Smooth muscle cell (in vitro differentiated cells): ENCODE measurements around the gene FAM135A. TPM values are rescaled to one million over a fixed set of nuclear protein-coding genes. Genes with fewer than 3 reads are reported as not detected.

ENCODE experiments used
- DNase-seq: peaks from one replicate; lab custom pipeline; 2025; ENCODE audit not compliant: unreplicated experiment; lab: John Stamatoyannopoulos, UW
- H2AFZ ChIP-seq: fragments of 200-600 bp; sonication (generic); 2 replicates; pipeline ENCODE4 v1.6.0; 2016; ENCODE audit warnings: antibody characterized with exemption, low read depth, mild to moderate bottlenecking
- H3F3A ChIP-seq: fragments of 200-600 bp; sonication (generic); 2 replicates; pipeline ENCODE4 v1.6.0; 2017; ENCODE audit warnings: antibody characterized with exemption, low read depth
- H3K27ac ChIP-seq: fragments of 200-600 bp; sonication (generic); 2 replicates; pipeline ENCODE4 v1.5.1; 2016; ENCODE audit warnings: low read depth, mild to moderate bottlenecking
- H3K27me3 ChIP-seq: fragments of 200-600 bp; sonication (generic); 2 replicates; pipeline ENCODE4 v1.6.1; 2016; ENCODE audit warnings: low read depth, mild to moderate bottlenecking
- H3K36me3 ChIP-seq: fragments of 200-600 bp; sonication (generic); 2 replicates; pipeline ENCODE4 v1.5.1; 2016; ENCODE audit warnings: low read depth
- H3K4me1 ChIP-seq: fragments of 200-600 bp; sonication (generic); 2 replicates; pipeline ENCODE4 v1.5.1; 2016; ENCODE audit warnings: low read depth
- H3K4me2 ChIP-seq: fragments of 200-600 bp; sonication (generic); 2 replicates; pipeline ENCODE4 v1.6.0; 2016; ENCODE audit warnings: mild to moderate bottlenecking
- H3K4me3 ChIP-seq: fragments of 200-600 bp; sonication (generic); 2 replicates; pipeline ENCODE4 v1.5.1; 2016; ENCODE audit warnings: mild to moderate bottlenecking
- H3K79me2 ChIP-seq: fragments of 200-600 bp; sonication (generic); 2 replicates; pipeline ENCODE4 v1.6.0; 2016; ENCODE audit warnings: low read depth, mild to moderate bottlenecking
- H3K9ac ChIP-seq: fragments of 200-600 bp; sonication (generic); 2 replicates; pipeline ENCODE4 v1.6.0; 2016; ENCODE audit warnings: low read depth
- H3K9me3 ChIP-seq: fragments of 200-600 bp; sonication (generic); replicated peaks from 2 replicates; pipeline ENCODE4 v1.5.1; 2016; ENCODE audit warnings: low read depth
- H4K20me1 ChIP-seq: fragments of 200-600 bp; sonication (generic); 2 replicates; pipeline ENCODE4 v1.6.0; 2016; ENCODE audit warnings: low read depth
- CTCF ChIP-seq: fragments of 200-600 bp; sonication (generic); IDR thresholded peaks from 2 replicates; pipeline ENCODE4 v1.5.1; 2017; ENCODE audit warnings: borderline replicate concordance, mild to moderate bottlenecking, antibody characterized with exemption; ENCODE audit not compliant: insufficient read depth, poor library complexity, severe bottlenecking
- WGBS: methylation state at CpG from one replicate; pipeline ENCODE4 v1.1.7; 2016; ENCODE audit warnings: low lambda C conversion rate; 5-methylcytosine and 5-hydroxymethylcytosine counted together
- polyA plus RNA-seq: library from polyadenylated mRNA; unstranded; fragments of >200 nt; fragmentation: Nextera tagmentation; extraction: Ambion mirVana; gene quantifications from 2 replicates; pipeline ENCODE4 v1.2.1, GENCODE V29; 2016
- total RNA-seq: library from RNA; depleted of rRNA; stranded (reverse); fragments of >200 nt; gene quantifications from 2 replicates; pipeline ENCODE4 v1.2.3, GENCODE V29; 2014

The FAM135A gene
- total and polyA plus RNA-seq, 2 experiments from 2014 or later = 8.9 to 32.3 TPM

GRCh38 chr6:70527071-70527737 is 113.9 kb downstream of the FAM135A start:
- no peak for DNase-seq
- no peaks in the 10 kb centered on the region for H3K27me3 ChIP-seq
- no peak overlapping the region for H3K27ac ChIP-seq
- no peak overlapping the region for H3K4me3 ChIP-seq
- no peak overlapping the region for H2AFZ ChIP-seq
- no peak for TF ChIP-seq CTCF
- H3K4me1 ChIP-seq = no peaks in the 10 kb centered on the region
- no peak overlapping the region for H3K4me2 ChIP-seq
- H3K79me2 ChIP-seq = no peaks in the 10 kb centered on the region
- H4K20me1 ChIP-seq = no peaks in the 10 kb centered on the region
- H3K36me3 ChIP-seq = peaks cover 5% of the 10 kb centered on the region
- H3K9ac ChIP-seq = no peak overlapping the region
- H3F3A ChIP-seq = no peaks in the 10 kb centered on the region
- H3K9me3 ChIP-seq = no peaks in the 10 kb centered on the region
- WGBS = 97% methylated on average over 5 of the region's 5 CpGs

GRCh38 chr6:70530023-70530422 is 116.7 kb downstream of the FAM135A start:
- over 99% methylated on average over 2 of the region's 2 CpGs for WGBS
- Histone ChIP-seq H3K27me3 (no peaks in the 10 kb centered on the region), H3K36me3 (no peaks in the 10 kb centered on the region), H2AFZ (no peak overlapping the region), H3K9me3 (no peaks in the 10 kb centered on the region), H3K4me1 (no peaks in the 10 kb centered on the region), H4K20me1 (no peaks in the 10 kb centered on the region), H3K79me2 (no peaks in the 10 kb centered on the region), H3K27ac (no peak overlapping the region), H3K4me2 (no peak overlapping the region), H3K4me3 (no peak overlapping the region), H3F3A (no peaks in the 10 kb centered on the region), H3K9ac (no peak overlapping the region)
- no peak for DNase-seq
- TF ChIP-seq CTCF = no peak

- Histone ChIP-seq H3K9ac (no peak overlapping the region), H3K27me3 (no peaks in the 10 kb centered on the region), H3F3A (no peaks in the 10 kb centered on the region), H3K9me3 (no peaks in the 10 kb centered on the region), H3K27ac (no peak overlapping the region), H2AFZ (no peak overlapping the region), H3K4me1 (no peaks in the 10 kb centered on the region), H4K20me1 (no peaks in the 10 kb centered on the region), H3K36me3 (no peaks in the 10 kb centered on the region), H3K4me2 (no peak overlapping the region), H3K79me2 (no peaks in the 10 kb centered on the region), H3K4me3 (no peak overlapping the region)
- 97% methylated on average over 1 of the region's 1 CpG for WGBS
- TF ChIP-seq CTCF = no peak
- no peak for DNase-seq
Measured at GRCh38 chr6:70531133-70531532, 117.8 kb downstream of the FAM135A start.

GRCh38 chr6:70537266-70537665 is 124.0 kb downstream of the FAM135A start:
- Histone ChIP-seq H3K9me3 (no peaks in the 10 kb centered on the region), H3K36me3 (no peaks in the 10 kb centered on the region), H3K4me1 (no peaks in the 10 kb centered on the region), H3K4me3 (no peak overlapping the region), H3K27ac (no peak overlapping the region), H3K4me2 (no peak overlapping the region), H3K9ac (no peak overlapping the region), H3K79me2 (no peaks in the 10 kb centered on the region), H2AFZ (no peak overlapping the region), H3K27me3 (no peaks in the 10 kb centered on the region), H4K20me1 (no peaks in the 10 kb centered on the region), H3F3A (no peaks in the 10 kb centered on the region)
- no peak for DNase-seq
- TF ChIP-seq CTCF = no peak
- 97% methylated on average over 1 of the region's 1 CpG for WGBS
